Esophagus squamous epithelium (tissue), 4 donors: ENCODE results near the gene TMEM63B.

ENCODE experiments used
- POLR2A ChIP-seq, 4 donors: fragments of 450-650 bp; IDR thresholded peaks; one replicate each; pipeline ENCODE4 v1.6.1; 2017; ENCODE audit warnings: antibody characterized with exemption in 4 of 4, mild to moderate bottlenecking in 4 of 4, moderate library complexity in 3 of 4
- TF ChIP-seq, protein P1 (sequence below), 6 experiments: fragments of 450-650 bp in 4 of 6; fragments of 200-600 bp in 2 of 6; sonication (generic) in 2 of 6; IDR thresholded peaks; one replicate each; pipeline ENCODE4 v1.5.1; 2016 to 2019; ENCODE audit warnings: antibody characterized with exemption in 6 of 6, mild to moderate bottlenecking in 4 of 6, moderate library complexity in 4 of 6

DNA sequence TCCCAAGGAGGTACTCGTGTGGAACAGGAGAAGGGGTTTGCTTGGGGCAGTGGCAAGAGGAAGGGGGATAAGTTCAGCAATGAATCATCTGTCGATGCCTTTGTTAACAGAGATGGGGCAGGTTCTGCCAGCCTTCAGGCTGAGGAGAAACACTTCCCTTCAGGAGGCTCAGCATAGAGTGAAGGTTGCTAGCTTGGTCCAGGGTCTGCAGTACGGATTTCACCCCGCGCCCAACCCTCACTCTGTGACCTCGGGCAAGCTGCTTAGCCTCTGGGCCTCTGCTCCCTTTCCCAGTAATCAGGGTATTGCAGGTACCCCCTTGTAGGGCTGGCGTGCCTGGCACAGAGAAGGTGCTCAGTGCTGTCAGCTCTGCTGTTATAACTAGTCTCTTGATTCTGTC is 38.8 kb downstream of the TMEM63B start:
- TF ChIP-seq, protein P1, sequence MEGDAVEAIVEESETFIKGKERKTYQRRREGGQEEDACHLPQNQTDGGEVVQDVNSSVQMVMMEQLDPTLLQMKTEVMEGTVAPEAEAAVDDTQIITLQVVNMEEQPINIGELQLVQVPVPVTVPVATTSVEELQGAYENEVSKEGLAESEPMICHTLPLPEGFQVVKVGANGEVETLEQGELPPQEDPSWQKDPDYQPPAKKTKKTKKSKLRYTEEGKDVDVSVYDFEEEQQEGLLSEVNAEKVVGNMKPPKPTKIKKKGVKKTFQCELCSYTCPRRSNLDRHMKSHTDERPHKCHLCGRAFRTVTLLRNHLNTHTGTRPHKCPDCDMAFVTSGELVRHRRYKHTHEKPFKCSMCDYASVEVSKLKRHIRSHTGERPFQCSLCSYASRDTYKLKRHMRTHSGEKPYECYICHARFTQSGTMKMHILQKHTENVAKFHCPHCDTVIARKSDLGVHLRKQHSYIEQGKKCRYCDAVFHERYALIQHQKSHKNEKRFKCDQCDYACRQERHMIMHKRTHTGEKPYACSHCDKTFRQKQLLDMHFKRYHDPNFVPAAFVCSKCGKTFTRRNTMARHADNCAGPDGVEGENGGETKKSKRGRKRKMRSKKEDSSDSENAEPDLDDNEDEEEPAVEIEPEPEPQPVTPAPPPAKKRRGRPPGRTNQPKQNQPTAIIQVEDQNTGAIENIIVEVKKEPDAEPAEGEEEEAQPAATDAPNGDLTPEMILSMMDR (IDR thresholded peaks at IDR 0.05), result no peak
- TF ChIP-seq POLR2A (IDR thresholded peaks at IDR 0.05), result no peak
